Measurements from ENCODE around the gene TMEM161B.

The TMEM161B gene

DNA sequence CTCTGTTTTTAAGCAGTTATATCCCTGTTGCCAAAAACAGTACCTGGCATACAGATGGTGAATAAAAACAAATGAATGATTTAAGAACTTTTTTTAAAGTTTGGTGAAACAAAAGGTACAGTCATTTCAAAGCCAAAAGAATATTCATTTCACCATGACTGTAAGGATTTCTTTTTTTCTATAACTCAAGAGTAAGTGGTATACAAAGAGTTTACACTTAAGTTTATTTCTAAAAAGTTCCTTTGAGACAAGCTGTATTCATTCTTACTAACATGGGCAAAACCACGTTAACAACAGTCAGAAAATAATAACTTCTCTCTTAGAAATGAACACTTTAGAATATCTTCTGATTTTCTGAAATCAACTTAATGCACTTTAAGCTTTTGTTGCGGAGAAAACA lies 5.3 kb downstream of the TMEM161B start:
- no peak for TF ChIP-seq CTCF (IDR thresholded peaks at IDR 0.05; ENCODE audit: low read depth, low read length, missing control alignments)
- no peak for DNase-seq (ENCODE audit: extremely low read depth, low read depth)
- no peak overlapping the region for H3K4me3 ChIP-seq (replicated peaks; ENCODE audit: low read depth, low read length)

- H3K4me3 ChIP-seq (replicated peaks; ENCODE audit: low read depth, low read length): no peak overlapping the region
- no peak for DNase-seq (ENCODE audit: extremely low read depth, low read depth)
- no peak for TF ChIP-seq CTCF (IDR thresholded peaks at IDR 0.05; ENCODE audit: low read depth, low read length, missing control alignments)
Measured at GRCh38 chr5:88262116-88262515, 6.5 kb downstream of the TMEM161B start.

DNA sequence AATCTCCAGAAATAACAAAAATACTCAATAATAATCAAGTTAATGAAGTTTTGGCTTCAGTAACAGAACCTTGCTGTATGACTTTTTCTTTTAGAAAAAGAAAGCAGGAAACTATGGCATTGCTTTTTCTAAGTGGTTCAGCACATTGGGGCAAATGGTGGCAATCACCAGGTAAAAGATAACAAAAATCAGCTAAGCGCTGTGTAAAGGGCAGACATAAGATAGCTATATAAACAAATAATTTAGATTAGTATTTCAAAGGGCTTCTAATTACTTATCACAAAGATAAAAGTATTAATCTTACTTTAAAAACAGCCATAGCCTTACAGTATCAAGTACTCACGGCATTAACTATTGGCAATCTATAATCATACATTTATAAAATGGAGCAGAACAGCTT lies 10.0 kb downstream of the TMEM161B start:
- H3K4me3 ChIP-seq (replicated peaks; ENCODE audit: low read depth, low read length): no peak overlapping the region
- DNase-seq (ENCODE audit: extremely low read depth, low read depth): no peak
- no peak for TF ChIP-seq CTCF (IDR thresholded peaks at IDR 0.05; ENCODE audit: low read depth, low read length, missing control alignments)

GRCh38 chr5:88256872-88257271 lies 11.8 kb downstream of the TMEM161B start:
- no peak for DNase-seq (ENCODE audit: extremely low read depth, low read depth)
- H3K4me3 ChIP-seq (replicated peaks; ENCODE audit: low read depth, low read length): no peak overlapping the region
- no peak for TF ChIP-seq CTCF (IDR thresholded peaks at IDR 0.05; ENCODE audit: low read depth, low read length, missing control alignments)

- no peak for DNase-seq (ENCODE audit: extremely low read depth, low read depth)
- H3K4me3 ChIP-seq (replicated peaks; ENCODE audit: low read depth, low read length): no peak overlapping the region
- no peak for TF ChIP-seq CTCF (IDR thresholded peaks at IDR 0.05; ENCODE audit: low read depth, low read length, missing control alignments)
Measured at GRCh38 chr5:88256037-88256436, 12.6 kb downstream of the TMEM161B start.

DNA sequence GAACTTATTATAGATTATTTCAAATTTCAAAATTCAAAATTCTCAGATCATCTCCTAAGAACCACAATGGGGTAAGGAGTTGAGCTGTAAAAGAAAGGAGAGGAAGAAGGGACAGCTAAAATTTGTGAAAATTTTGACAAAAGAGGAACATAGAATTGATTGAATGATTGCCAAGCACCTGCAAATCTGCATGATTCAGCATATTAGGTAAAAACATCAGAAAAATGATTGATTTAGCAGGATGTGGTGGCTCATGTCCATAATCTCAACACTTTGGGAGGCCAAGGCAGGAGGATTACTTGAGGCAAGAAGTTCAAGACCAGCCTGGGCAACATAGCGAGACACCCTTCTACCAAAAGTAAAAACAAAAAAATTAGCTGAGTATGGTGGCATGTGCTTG lies 14.3 kb downstream of the TMEM161B start:
- no peak overlapping the region for H3K4me3 ChIP-seq (replicated peaks; ENCODE audit: low read depth, low read length)
- no peak for TF ChIP-seq CTCF (IDR thresholded peaks at IDR 0.05; ENCODE audit: low read depth, low read length, missing control alignments)
- no peak for DNase-seq (ENCODE audit: extremely low read depth, low read depth)

DNA sequence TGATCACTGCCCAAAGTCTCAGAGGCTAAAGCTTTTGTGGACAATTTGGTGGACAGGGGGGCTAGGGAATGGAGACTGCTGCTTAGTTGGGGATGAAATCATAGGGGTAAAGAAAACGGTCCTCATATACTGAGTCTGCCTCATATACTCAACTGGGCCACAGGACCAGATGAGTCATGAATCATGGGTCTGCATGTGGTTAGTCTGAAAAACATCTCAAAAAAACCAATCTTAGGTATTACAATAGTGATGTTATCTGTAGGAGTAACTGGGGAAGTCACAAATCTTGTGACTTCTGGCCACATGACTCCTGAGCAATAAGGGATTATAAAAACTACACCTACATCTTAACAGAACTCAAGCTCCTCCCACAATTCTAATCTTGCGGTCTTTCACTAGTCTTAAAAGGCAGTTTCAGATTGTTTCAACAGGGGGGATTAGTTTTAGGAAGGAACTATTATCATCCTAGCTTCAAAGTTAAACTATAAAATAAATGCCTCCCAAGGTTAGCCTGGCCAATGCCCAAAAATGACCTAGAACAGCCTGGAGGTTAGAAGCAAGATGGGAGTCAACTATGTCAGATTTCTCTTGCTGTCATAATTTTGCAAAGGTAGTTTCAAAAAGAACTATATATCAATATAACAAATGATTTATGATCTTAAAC lies 17.5 kb downstream of the TMEM161B start:
- DNase-seq (ENCODE audit: extremely low read depth, low read depth): no peak
- H3K4me3 ChIP-seq (replicated peaks; ENCODE audit: low read depth, low read length): no peak overlapping the region
- TF ChIP-seq CTCF (IDR thresholded peaks at IDR 0.05; ENCODE audit: low read depth, low read length, missing control alignments): no peak
